Kidney glomerular epithelial cell (primary cell): ENCODE measurements around the gene SLC35C1.

ENCODE experiments used
- DNase-seq: peaks from one replicate; lab custom pipeline; 2025; lab: John Stamatoyannopoulos, UW

SLC35C1 gene

DNA sequence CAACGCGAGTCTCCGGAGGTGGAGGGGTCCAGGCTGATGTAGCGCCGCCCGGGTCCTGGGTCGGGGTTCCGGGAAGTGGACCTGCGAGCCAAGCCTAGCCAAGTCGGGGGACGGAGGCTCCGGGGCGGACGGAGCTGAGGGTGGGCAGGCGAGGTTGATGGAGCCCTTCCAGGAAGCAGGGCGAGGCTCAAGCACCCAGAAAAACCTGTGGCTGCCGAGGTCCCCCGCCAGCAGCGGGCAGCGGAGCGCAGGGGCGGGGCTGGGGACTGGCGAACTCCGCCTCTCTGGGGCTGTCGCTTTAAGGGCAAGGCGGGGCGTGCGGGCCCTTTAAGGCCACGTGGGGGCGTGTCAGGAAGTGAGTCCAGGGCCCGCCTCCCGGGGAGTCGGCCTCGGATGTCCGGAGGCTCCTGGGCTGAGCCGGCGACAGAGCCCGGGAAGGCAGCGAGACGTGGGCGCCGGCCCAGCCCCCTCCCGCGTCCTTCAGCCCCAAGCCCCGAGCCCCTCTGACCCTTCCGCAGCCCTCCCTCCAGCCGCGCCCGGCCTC, at the start of gene SLC35C1:
TSS of gene SLC35C1 (plus strand) at position 389 of the 544 bp plus-strand sequence. CDS start 653 bp downstream, outside the sequence.
- peak; percentile 87 for DNase-seq

DNA sequence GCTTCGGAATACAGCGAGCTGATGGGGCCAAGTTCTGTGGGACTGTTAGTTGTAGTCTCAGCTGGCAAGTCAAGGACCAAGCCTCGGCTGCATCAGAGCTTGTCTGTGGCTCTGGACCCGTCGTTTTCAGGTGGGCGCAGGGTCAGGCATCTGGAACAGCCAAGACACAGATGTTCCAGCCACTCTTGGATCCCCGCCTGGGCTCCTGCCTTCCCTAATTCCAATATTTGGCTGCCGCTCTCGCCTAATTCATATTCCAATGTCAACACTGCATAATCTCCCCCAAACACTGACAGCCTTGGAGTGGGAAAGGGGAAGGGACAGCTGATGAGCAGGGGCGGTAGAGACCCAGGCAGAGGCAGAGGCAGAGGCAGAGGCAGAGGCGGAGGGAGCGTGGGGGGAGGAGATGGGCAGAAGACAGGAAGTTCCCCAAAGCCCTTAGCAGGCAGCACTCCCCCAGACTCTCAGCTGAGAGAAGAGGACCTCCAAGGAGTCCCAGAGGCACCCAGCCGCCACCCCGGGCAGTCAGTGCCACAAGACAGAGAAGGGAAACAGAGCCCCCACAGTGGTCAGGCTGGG, 49.6 kb upstream of the SLC35C1 start:
- DNase-seq: no peak

DNA sequence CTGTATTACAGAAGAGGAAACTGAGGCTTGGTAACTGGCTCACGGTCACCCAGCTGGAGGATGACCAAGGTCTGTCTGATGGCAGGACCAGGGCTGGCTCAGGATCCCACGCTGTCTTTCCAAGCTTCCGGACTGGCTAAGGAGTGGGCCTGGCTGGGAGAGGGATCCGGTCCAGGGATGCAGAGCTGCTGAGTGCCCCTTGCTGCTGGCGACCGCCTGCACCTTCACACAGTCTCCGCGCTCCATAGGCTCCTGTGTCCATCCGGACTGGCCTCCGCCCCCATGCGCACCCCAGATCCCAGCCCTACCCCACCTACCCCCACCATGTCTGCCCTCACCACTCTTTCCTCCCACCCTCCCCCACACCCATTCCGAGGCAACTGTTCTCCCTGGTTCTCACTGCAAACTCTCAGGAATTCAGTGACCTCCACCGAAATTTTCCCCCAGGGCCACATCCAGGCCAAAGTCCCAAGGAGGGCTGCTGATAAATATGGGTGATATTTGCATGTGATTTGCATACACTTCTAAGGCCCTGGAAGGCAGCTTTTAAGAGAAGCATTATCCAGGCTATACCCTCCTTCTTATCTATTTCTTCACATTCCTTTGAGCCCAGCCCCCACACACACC, 48.5 kb upstream of the SLC35C1 start:
- DNase-seq: no peak

DNA sequence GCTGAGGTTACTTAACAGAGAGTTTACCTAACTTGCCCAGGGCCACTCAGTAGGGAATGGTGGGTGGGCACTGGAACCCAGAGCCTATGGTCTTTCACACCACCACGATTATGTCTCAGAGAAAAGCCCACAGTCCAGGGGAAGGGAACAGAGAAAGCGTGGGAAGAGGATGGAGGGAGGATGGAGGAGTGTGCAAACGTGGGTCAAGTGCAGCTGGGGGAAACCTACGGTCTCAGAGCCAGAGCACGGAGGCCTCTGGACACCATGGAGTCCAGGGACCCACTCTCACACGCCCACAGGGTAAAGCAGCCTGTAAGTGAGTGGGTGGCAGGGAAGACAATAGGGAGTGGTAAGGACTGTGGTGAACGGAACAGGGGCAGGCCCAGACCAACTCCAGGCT, 47.3 kb upstream of the SLC35C1 start:
- DNase-seq: no peak

DNA sequence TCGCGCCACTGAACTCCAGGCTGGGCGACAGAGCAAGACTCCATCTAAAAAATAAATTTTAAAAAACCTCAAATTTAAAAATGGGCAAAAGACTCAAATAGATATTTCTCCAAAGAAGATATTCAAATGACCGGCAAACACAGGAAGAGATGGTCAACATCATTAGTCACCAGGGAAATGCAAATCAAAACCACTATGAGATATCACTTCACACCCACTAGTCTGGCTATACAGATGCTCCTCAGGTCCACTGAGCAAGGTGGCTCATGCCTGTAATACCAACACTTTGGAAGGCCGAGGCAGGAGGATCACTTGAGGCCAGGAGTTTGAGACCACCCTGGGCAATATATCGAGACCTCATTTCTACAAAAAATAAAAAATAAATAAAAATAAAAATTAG, 43.3 kb upstream of the SLC35C1 start:
- DNase-seq: no peak

DNA sequence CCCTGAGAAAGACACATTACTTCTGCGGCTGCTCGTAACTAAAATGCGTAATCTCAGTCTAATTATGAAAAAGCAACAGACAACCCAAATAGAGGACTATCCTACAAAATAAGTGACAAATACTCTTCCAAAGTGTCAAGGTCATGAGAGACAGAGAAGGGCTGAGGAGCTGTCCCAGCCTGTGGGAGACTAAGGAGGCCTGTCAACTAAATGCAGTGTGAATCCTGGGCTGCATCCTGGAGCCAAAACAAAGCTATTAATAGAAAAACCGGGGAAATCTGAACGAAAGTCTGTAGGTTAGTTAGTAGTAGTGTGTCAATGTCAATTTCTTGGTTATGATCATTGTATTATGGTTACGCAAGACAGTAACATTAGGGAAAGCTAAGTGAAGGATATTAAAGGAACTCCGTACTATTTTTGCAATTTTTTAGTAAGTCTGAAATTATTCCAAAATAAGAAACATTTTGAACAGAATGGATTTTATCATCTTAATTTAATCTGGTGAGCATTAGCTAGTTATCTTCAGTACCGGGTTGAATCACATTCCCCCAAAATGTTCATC, 39.8 kb upstream of the SLC35C1 start:
- no peak for DNase-seq

DNA sequence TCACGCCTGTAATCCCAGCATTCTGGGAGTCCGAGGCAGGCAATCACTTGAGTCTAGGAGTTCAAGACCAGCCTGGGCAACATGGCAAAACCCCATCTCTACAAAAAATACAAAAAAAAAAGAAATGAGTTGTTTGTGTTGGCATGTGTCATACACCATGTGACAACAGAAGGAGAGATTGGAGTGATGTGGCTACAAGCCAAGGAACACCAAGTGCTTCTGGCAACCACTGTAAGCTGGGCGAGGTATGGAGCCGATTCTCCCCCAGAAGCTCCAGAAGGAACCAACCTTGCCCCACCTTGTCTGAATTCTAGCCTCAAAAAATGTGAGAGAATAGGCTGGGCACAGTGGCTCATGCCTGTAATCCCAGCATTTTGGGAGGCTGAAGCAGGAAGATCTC, 39.1 kb upstream of the SLC35C1 start:
- DNase-seq: no peak

DNA sequence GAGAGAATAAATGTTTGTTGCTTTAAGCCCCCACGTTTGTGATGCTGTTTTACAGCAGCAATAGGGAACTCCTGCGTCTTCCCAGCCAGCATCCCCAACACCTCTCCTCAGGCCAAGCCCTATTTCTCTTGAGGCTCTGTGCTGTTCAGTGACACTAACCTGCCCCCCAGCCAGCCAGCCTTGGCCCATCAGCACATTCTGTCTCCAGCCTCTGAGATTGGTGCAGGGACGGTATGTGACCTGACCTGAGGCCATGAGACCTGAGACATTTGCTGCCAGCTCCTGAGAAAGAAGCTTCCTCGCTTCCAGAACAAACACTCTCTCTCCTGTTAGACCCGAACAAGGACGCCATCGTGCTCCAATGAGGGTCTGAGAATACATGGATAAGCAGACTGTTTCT, 38.5 kb upstream of the SLC35C1 start:
- no peak for DNase-seq

DNA sequence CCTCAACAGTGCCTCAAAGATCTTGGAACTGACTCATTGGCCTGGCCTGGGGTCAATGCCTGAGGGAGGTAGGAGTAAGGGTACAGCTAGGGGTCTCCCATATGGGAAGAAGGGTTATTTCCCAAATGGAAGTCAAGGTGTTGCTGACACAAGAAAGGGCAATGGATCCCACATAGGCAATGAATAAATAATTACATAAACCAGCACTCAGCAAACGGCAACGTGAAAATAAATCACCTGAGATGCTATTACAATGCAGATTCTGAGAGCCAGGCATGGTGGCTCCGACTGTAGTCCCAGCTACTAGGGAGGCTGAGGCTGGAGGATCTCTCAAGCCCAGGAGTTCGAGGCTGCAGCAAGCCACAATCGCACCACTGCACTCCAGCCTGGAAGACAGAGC, 36.5 kb upstream of the SLC35C1 start:
- DNase-seq: no peak

DNA sequence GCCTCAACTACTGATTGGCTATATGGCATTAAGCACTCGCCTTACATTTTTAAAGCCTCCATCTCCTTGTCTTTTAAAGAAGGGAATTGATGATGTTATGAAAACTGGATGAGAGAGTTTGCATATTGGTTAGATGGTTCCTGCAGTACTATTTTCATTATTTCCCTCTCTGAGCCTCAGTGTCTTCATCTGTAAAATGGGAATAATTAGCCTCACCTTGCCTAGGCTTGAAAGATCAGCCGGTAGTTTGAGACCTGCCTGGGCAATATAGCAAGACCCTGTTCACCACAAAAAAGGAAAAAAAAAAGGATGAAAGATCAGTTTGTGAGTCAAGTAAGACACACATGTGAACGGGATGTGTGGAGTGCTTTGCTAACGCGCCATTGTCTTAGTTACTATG, 35.0 kb upstream of the SLC35C1 start:
- no peak for DNase-seq

DNA sequence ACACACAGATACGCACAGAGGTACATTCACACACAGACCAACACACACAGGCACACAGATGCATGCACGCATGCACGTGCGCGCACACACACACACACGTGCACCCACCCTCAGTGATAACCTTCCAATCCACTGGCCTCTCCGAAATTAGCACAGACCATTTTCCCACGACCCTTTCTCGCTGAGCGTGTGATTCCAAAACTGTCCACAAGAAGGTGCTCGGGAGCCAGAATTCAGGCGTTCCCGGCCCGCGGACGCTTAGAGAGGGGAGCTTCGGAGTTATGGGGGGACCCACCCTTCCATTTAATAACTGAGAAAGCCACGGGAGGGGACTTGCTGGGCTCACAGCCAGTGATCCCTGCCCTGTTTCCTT, 33.8 kb upstream of the SLC35C1 start:
- DNase-seq: peak; percentile 1

DNA sequence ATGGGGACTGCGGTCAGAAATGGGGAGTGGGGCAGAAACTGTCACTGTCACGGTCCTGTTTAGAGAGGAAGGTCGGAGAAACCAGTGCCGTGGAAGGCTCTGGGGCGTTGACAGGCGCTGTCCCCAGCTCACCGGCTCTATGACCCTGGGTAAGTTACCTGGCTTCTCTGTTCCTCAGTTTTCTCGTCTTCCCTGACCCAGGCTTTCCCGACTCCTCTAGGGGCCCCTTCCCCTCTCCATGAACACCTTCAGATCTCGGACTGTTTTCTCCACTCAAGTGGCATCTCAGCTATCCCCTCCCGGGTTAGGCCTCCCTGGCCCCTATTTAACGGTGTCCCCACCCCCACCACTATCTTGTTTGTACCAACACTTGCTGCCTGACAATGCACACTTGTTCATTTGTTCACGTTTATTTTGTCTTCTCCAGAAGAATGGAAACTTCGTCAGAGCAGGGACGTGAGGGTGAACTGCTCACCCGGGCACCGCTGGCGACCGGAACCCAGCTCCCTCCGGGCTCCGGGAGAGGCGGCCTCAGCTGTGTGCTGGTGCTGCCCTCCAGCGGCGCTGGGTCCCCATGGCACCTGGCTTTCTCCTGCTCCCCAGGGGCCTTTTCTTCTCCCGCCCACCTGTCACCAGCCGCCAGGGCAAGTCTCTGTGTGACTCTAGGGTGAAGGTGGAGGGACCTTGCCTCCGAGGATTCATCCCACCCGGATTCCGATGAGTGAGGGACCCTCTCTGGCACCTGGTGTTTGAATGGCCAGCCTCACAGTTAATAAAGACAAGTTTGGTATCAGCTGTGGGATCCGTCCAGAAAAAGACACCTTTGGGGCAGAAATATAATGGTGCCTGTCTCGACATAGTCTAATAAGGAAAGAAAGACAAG, 33.1 kb upstream of the SLC35C1 start:
- peak; percentile 66 for DNase-seq

DNA sequence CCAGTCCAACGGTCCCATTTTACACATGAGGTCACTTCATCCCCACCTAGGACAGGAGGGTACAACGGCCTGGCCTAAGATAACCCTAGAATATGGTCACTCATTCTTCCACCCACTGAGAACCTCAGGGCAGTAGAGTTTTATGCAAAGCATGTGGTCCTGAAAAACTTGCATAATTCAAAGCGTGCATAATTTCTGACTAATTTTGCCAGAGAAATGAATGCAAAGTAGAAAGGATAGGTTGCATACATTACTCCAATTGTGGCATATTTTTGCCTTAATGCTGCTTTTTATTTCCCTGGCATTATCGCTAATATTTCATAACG, 32.5 kb upstream of the SLC35C1 start:
- no peak for DNase-seq

DNA sequence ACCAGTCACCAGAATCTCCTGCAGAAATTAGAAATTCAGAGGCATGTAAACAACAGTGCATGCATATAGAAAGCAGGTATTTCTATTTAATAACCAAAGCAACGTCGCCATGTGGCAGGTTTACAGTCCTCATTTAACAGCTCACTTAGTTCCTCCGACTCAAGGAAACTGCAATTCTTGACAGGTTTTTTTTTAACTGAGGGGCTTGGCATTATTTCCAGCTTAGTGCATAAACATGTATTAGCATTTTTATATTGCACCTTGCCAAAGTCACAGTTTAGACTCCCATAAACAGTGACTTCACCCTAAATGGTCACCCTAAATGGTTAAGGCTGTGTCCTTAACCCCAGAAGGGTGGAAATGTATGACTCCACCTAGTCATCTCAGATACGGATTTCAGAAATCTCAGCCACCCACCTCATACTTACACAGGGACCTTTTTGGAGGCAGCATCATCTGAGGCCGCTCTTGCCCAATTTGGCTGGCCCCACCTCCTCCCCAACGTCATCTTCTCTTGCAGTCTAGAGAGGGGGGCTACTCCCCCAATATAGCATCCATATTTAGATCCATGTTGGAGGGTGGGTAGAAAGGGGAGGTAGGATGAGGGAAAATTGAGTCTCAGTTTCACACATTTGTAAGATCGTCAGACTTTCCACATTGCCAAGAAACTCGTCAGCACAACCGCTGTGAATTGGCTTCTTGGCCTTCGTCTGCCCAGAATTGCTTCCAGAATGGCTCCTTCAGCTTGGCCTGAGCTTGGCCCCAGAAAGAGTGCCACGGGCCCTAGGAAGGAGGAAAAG, 31.8 kb upstream of the SLC35C1 start:
- DNase-seq: no peak

DNA sequence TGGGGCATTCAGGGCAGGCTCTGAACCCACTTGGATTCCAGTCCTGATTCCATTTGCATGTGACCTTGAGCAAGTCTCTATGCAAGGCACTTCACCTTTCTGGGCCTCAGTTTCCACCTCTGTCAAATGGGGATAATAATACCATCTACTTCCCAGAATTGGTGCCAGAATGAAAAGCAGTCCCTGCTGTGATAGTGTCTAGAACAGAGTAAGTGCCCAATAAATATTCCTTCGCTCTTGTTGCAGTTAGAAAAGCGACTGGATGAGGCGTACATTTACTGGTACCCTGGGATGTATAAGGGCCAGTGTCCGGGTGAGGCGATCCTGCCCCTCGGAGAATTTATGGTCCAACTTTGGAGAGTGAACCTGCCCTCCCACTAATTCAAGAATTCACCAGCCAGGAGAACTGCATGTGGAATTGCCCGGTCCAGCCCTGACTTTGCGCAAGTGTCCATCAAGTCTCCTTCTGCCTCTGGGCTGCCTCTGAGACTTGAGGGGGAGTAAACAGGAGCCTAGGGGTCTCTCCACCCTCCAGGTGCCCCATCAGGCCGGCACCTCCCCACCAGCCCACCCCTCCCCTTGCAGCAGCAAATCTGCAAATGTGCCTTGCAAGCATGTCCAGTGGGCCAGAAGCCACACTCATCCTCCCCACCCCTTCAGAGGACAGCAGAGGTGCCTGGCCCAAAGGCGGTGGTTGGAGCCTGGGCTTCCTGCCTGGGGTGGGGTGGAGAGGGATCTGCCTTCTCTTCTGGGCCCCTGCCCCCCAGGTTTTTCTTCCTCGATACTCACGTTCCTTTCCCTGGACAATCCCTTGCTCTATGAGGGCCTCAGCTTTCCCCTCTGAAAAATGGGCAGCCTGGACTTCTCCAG, 30.9 kb upstream of the SLC35C1 start:
- no peak for DNase-seq

DNA sequence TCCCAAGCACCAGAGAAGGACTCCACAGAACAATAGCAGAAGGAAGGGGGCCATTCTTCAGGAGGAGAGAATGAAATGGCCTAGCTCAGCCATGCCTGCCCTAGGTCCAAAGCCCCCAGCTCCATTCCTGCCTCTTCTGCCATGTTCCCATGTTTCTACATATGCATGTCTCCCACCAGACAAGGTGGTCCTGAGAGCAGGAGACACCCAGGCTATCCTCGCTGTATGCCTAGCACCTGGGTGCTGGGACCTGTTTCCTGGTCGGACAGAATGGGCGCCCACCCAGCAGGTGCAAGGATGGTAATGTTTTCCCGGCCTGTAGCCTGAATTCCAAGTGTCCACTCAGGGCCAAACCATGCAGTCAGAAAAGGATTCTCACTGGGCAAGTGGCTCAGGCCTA, 30.2 kb upstream of the SLC35C1 start:
- DNase-seq: no peak

DNA sequence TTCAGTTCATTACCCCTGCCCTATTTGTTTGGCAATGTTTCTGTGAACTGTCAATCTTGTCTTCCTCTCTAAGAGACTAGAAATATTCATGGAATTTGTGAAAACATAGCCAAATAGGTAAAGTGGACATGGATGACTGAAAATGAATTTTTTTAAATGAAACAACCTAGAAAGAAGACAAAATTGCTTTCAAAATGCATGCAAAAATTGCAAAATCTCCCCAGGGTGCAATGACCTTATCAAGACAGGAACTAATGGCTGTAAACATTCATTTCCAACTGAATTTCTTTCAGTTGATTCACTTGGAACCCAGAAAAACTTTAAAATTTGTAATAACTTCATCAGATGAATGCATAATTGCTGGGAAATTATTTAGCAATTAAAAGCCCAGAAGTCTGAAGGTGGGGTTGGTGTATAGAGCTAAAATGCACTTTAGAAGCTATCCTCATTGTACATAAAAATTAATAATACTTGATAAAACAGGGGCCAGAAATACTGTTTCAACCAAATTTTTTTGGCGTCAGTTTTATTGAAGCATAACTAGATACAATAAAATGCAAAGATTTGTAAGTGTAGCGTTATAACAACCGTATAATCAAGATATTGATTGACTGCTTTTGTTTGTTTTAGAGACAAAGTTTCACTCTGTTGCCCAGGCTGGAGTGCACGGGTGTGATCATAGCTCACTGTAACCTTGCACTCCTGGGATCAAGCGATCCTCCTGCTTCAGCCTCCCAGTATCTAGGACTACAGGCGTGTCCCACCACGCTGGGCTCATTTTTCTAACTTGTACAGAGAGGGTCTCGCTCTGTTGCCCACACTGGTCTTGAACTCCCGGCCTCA, 27.6 kb upstream of the SLC35C1 start:
- DNase-seq: no peak

DNA sequence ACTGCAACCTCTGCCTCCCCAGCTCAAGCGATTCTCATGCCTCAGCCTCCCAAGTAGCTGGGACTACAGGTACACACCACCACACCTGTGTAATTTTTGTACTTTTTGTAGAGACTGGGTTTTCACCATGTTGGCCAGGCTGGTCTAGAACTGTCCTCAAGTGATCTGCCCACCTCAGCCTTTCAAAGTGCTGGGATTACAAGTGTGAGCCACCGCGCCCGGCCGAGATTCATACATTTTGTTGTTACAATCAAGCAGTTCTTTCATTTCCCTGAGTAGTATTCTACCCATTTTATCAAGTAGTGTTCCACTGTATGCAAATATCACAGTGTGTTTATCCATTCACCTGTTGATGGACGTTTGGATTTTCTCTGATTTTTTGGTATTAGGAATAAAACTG, 26.6 kb upstream of the SLC35C1 start:
- no peak for DNase-seq

DNA sequence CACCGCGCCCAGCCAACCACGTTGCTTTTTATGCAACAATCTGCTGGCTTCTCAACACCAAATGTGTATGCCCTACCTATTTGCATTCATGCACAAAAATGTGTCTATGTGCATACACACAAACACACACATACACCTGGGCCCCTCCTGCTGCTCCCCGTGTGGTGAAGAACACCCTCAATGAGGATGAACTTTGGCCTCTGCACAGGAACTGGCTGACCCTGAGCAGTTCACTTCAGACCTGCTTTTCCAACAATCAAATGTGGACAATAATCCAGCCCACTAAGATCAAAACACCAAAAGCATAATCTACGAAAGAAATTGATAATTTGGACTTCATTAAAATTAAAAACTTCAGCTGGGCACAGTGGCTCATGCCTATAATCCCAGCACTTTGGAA, 25.3 kb upstream of the SLC35C1 start:
- no peak for DNase-seq

DNA sequence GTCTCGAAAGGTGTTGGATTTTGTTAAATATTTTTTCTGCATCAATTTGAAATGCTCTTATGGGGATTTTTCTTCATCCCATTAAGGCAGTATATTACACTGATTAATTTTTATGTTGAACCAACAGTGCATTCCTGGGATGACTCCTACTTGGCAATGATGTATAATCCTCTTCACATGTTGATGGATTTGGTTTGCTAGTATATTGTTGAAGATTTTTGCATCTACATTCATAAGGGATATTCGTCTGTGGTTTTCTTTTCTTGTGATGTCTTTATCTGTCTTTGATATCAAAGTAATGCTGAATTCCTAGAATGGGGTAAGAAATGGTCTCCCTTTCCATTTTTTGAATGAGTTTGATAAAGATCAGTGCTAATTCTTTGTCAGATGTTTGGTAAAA, 18.7 kb upstream of the SLC35C1 start:
- no peak for DNase-seq
